Activated T-helper 9 cell treated with anti-CD3 and anti-CD28 coated beads, Interleukin-2, amount 50 U/mL, for 16 hours (primary cell): ENCODE results near the gene MYOZ1.
"Not testable (repeated sequence)": the region's sequence is repeated elsewhere in the genome, so short reads cannot be mapped to it uniquely, and the experiment has no call there.

Experiments used
- DNase-seq: peaks from one replicate; pipeline ENCODE4 v3.0.0-alpha.2; 2020; ENCODE audit warnings: low read depth

Gene MYOZ1

DNA sequence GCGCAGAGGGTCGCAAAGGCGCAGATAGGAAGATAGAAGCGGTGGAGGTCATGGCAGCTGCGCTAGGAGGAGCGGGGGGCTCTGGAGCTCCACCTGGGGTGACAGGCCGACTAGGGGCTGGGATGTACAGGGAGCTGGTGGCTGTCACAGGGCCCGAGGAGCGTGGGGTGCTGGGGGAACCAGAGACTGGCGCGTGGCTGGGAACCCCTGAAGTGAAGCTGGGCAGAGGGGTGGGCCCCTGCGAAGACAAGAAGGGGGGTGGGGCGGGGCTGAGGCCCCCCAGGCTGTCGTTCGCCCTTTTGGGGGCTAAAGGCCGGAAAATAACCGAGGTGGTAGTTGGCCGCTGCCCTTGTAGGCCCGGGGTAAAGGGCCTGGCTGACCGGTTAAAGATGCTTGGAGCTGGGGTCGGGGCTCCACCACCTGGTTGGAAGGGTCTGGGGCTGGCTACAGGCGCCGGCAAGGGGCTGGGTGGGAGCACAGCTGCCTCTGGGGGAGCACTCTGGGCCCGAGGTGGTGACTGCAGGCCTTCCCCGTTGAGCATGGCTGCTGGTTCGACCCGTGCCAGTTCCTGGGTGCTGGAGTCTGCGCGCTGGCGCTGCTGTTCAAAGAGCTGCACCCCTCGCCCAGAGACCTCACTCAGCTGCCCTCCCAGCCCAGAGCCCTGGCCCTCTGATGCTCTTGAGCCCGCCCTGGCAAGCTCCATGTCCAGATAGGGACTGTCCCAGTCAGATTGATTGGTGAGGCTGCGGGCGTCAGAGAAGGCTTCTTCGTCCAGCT is 6.8 kb upstream of the MYOZ1 start:
- DNase-seq, result no peak

DNA sequence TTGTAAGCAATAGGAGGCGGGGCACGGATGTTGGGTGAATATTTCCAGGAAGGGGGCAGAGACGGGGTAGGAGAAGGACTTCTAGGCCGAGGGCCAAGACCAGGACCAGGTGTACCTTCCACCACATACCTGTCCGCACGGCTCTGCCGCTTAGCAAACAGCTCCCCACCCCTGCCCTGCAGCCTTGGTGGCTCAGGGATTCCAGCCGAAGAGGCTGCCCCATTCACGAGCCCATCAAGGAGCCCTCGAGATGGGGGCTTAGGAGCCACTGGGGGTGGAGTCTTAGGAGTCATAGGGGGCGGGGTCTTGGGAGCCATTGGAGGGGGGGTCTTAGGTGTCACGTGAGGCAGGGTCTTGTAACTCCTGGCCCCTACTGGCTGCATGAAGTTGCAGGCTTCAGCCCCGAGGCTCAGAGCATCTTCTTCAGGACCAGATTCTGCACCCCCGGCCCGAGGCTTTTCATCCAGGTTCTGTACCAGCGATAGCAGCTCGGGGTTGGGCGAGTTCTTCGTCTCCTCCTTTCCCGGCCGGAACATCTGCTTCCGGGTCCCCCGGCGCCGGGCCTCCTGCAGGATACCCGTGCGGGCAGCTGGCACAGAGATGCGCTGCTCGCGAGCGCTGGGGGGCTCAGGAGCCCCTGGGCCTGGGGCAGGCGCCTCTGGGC is 6.1 kb upstream of the MYOZ1 start:
- no peak for DNase-seq

DNA sequence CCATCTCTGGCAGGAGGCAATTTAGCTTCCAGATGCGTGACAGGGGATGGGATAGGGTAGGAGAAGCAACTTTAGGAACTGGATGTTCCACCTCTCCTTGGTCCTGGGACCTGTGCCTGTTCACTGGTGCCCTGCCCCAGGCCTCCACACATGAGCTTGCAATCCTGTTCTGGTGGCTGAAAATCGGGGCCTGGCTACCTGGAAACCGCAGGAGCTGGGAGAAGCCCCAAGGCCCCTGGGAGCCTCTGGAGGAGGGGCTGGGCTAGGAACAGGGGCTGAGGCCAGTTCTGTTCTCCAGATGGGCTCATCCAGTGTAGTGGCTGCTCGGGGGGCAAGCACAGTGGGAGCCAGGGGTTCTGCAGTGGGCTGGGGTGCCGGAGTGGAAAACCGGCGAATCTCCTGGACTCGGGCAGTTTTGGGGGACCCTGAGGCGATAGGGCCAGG is 5.3 kb upstream of the MYOZ1 start:
- no peak for DNase-seq

DNA sequence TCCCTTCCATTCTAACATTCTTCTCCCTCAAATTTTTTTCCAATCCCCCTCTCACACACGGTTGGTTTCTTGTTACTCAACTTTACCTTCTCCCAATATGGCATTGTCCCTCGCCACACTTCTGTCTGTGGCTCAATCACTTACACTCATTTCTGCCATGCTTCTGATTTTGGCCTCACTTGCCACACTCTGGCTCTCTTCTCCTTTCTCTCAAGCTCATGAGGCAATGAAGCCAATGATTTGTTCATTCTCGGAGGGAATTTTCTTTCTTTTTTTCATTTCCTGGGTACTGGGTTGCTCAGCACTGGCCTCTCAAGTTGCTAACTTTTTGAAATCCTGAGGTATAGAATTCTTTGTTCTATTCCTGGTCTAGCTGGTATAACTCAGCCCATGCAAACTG is 4.0 kb upstream of the MYOZ1 start:
- no peak for DNase-seq

DNA sequence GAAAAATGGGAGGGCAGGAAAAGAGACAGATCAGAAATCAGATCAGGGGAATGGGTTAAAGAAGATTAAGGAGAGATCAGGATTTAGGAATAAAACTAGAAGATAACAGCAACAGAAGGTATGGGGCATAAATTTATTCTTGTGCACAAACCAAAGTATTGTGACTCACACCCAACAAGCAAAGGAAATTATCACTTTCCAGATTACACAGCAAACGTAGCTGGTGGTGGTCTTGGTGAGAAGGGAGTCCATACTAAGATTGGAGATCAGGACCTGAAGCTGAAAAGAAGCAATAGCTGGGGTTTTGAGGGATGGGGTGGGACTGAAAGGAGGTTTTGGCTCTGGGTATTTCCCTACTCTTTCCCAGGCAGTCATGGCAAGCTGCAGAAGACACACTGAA is 3.5 kb upstream of the MYOZ1 start:
- no peak for DNase-seq

DNA sequence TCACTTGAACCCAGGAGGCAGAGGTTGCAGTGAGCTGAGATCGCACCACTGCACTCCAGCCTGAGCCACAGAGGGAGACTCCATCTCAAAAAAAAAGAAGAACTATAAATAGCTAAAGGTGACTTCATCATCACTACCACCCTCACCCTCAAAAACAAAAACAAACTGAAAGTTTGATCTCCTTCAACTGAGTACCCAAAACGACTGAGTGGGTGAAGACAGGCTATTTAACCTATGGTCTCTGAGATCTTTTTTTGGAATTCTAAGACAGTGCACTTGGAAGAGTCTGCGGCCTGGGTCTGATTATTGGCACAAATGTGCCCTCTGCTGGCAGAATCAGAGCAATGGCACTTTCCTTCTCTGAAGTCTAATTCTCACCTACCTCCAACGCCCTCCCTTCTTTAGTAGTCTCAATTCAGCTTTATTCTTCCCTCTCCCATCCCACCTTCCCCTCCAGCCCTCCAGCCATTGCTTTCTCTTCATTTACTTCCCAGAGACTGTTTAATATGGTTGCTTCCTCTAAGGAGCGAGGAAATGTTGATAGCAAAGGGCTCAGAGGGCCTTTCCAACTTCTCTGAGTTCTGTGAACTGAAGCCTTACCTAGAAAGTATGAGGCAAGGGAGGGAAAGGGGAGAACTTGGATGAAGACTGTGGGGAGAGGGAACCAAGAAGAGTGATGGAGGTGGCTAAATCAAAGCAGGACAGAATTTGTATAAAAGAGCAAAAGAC is 2.9 kb upstream of the MYOZ1 start:
- peak; percentile 27 for DNase-seq

DNA sequence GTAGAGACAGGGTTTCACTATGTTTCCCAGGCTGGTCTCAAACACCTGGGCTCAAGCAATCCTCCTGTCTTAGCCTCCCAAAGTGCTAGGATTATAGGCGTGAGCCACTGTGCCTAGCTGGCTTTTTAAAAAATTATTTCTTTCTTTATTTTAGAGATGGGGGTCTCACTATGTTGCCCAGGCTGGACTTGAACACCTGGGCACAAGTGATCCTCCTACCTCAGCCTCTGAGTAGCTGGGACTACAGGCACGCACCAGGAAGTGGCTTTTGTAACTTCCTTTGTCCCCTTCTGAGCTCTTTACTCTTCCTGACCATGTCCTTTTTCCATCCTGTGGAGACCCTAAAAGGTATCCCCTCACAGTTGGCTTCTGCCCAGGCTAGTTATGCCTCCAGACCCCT is 2.1 kb upstream of the MYOZ1 start:
- DNase-seq, result no peak

DNA sequence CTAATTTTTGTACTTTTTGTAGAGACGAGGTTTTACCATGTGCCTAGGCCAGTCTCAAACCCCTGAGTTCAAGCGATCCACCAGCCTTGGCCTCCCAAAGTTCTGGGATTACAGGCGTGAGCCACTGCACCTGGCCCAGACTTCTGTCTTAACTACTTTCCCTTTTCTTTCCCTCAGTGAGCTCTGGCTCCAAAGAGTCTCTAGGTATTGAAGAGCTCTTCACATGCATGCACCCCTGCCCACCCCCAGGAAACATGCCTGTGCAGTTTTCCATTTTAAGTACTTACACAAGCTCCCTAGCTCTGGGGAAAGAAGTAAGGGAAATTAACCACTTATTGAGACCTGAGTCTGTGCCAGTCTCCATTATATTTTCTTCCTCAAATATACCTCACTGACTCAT is 2.0 kb downstream of the MYOZ1 start:
- DNase-seq, result no peak

DNA sequence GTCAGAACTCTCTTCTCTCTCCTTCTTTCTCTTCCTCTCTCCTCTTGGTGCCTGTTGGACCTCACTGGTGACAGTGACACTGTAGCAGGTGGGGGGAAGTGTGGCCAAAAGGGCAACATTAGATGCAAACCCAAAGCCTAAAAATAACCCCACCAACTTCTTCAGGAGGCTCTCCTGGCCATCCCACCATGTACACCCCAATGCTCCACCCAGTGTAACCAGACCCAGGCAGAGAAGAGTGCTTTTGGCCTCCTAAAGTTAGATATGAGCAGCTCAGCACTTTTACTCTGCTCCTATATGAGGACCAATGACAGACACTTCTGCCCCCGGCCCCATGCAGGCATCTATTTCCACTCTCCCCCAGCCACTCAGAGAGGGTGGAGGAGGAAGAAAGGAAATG is 5.5 kb downstream of the MYOZ1 start:
- no peak for DNase-seq

DNA sequence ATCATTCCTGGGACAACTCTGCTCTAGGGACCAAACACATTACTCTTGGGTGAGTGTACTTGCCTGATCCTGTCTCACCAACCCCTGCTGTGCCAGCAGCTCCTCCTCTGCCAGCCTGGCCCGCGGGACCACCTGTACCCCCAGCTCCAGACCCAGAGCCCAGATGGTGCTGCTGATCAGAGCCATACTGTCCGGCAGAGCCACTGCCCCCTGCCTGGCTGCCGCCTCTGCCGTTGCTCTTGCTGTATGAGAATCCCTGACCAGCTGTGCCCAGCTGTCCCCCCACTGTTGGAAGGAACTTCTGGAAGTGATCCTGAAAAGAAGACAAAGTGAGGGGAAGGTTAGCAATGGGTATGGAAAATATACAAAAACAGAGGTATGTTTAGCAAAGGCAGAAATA is 6.9 kb downstream of the MYOZ1 start:
- DNase-seq, result no peak

DNA sequence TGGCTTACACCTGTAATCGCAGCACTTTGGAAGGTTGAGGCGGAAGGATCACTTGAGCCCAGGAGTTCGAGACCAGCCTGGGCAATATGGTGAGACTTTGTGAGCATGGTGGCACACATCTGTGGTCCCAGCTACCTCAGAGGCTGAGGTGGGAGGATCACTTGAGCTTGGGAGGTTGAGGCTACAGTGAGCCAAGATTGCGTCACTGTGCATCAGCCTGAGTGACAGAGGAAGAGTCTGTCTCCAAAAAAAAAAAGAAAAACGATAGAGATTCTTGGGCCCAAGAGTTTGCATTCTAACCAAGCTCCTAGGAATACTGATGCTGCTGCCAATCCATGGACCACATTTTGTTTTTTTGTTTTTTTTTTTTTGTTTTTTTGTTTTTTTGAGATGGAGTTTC is 12.1 kb downstream of the MYOZ1 start:
- DNase-seq, result no peak

DNA sequence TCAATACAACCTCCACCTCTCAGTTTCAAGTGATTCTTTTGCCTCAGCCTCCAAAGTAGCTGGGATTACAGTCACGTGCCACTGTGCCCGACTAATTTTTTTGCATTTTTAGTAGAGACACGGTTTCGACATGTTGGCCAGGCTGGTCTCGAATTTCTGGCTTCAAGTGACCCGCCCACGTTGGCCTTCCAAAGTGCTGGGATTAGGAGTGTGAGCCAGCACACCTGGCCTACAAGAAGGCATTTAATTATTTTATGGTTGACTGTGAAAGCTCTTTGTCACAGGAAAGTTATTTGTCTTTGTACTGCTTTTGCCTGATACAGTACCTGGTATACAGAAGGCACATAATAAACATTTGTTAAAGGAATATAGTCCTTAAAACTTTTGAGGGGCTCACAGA is 12.9 kb downstream of the MYOZ1 start:
- DNase-seq, result no peak

DNA sequence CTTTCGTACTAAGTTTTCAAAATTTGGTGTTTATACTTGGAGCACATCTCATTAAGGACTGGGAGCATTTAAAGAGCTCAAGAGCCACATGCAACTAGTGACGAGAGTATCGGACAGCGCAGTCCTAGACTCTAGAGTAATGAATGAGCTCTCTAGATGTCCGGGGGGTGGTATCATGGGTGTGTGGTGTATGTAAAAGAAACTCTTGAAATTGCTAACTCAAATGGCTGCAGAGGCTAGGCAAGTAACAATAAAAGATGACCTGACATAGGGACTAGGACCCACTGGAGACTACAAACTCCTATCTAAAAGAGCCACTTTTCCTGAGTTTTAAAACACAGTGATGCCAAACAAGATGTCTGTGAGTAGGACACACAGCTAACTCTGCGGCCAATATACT is 14.0 kb downstream of the MYOZ1 start:
- DNase-seq, result no peak

DNA sequence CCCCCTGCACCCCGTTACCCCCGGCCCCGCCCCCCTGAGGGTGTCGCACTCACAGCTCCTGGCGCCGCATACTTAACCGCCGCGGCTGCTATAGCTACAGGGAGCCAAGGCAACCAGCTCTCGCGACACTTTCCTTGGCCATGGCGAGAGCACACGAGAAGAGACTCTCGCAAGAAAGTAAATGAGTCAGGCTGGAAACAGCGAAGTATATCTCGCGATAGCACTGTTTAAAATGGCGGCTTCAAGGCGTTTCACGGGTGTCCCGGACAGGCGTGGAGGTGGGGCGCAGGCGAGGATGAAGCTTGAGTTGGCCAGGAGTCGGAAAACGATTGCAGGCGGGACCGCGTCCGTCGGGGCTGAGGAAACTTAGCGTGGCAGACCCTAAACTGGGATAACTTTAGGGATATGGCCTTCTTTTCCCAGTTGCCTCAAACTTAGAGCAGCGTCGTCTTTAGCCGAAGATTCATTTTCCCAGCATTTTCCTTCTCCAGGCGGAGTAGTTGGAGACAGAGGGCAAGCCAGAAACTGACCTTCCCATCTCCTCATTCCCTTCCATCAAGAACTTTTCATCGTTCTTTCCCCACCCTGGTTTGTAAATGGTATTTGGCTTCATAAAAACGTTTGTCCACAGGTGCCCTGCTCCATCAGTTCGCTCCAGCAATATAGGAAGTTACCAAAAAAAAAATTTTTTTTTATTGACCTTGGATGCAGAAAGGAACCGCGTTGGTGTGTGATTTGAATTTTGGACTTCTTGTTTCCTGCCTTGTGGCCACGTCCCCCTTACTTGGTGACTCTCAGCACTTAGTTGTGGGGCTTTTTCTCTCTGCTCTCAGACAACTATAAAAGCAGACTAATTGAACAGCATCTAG is 15.2 kb downstream of the MYOZ1 start:
- DNase-seq, result peak; percentile 87

DNA sequence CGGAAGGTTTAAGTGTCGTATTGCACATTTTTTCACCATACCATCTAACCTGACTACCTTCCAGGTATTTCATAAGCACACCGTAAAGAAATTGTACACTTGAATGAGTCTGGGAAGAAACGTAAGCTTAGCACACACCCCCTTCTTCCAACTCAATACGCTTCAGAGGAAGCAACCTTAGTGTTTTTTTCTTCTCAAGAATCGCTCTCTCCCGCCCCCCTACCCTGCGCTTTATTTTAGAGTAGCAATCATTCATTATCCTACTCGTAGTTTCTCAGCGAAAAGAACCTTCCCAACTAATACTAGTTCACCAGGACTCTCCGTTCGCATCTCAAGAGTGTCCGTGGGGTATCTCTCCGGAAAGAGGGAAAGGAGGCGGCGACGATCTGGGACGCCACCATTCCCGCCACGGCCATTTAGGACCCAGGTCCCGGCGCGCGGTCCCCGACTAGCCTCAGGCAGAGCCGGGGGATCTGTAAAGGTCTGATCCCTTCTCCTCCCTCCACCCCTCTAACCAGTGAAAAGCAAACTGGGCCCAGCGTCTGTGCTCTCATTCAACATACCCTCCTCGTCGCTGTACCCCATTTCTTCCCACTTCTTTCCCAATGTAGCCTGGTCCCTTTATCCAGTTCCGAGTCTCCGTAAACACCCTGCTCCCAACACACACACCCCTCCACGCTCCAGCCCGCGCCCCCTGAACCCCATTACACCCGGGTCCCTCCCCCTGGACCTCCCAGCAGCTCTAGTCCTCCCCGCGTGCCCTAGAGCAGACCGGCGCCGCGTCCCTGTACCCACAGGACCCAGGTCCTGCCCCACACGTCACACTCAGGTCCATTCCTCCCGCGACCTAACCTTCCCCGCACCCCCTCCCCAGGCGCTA is 16.0 kb downstream of the MYOZ1 start:
- no peak for DNase-seq

DNA sequence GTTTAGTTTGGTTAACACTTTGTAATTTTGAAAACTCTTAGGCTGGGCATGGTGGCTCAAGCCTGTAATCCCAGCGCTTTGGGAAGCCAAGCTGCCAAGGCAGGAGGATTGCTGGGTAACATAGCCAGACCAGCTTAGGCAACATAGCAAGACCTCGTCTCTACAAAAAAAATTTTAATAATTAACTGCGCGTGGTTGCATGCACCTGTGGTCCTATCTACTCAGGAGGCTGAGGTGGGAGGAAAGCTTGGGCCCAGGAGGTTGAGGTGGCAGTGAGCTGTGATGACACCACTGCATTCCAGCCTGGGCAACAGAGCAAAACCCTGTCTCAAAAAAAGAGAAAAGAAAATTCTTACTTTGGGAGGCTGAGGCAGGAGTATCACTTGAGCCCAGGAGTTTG is 18.2 kb downstream of the MYOZ1 start:
- DNase-seq, result no peak

DNA sequence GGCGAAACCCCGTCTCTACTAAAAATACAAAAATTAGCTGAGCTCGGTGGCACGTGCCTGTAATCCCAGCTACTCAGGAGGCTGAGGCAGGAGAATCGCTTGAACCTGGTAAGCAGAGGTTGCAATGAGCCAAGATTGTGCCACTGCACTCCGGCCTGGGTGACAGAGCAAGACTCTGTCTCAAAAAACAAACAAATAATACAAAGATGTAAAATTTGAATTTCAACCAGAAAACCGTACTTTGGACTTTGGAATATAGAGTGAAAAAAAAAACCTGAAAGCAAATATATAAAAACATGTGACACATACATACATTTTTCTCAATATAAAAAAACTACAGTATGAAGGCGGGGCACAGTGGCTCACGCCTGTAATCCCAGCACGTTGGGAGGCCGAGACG is 20.3 kb downstream of the MYOZ1 start:
- not testable (repeated sequence) for DNase-seq

DNA sequence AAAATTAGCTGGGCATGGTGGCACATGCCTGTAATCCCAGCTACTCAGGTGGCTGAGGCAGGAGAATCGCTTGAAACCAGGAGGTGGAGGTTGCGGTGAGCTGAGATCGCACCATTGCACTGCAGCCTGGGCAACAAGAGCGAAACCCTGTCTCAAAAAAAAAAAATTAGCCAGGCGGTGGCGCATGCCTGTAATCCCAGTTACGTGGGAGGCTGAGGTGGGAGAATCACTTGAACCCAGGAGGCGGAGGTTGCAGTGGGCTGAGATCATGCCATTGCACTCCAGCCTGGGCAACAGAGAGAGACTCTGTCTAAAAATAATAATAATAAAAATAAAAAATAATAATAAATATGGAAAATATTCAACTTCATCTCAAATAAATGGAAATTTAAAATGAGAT is 24.1 kb downstream of the MYOZ1 start:
- not testable (repeated sequence) for DNase-seq

DNA sequence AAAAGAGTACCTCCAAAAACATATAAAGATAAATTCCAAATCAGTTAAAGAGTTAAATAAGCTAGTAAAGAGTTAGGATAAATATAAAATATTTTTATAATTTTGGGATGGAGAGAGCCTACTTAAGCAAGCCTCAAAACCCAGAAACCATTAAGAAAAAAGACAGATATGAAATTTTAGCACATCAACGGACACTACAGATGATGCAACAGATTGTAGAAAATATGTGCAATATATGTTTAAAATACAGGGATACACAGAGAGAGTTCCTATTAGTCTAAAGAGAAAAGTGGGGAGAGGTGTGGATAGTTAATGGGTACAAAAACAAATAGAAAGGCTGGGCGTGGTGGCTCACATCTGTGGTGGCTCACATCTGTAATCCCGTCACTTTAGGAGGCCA is 26.6 kb downstream of the MYOZ1 start:
- no peak for DNase-seq

DNA sequence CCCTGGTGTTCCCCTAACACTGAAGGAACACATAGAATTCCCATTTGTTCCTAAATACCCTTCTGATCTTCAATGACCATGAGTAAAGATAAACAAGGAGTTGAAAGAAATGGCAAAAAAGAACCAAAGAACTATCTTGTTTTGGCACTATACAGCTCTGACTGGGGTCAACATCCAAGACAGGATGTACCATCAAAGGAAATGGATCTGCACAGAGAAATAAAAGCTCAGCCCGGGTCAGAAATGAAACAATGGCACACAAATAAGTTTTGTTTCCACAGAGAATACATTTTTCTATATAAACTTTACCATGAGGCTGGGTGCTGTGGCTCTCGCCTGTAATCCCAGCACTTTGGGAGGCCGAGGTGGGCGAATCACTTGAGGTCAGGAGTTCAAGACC is 32.2 kb downstream of the MYOZ1 start:
- DNase-seq, result no peak

DNA sequence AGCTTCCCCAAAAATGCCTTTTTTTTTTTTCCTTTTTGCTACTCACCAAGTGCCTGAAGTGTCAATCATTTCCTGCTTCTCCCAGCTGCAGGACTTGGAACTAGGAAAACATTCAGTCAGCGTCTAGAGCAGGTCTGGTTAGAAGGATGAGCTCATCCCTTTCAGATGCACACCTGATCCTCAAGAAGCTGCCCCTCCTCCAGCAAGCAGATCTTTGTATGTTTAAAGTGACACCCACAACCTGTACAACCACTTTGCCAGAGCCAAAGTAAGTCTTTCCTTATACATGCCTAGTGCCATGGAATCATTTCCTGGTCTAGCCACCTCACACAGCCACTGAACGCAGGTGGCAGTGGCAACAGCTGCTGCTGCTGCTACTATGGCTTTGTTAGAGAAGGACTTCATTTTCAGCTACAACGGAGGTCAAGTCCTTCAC is 39.8 kb downstream of the MYOZ1 start:
- no peak for DNase-seq
